ENCODE results near the gene P4HB. TPM values are rescaled to one million over a fixed set of nuclear protein-coding genes. Genes with fewer than 3 reads are reported as not detected.

P4HB gene
- total and polyA plus RNA-seq, 10 of the 15 experiments (the other 5 are each of a cell fraction or from before 2014, with no cell fraction given) = 4.7 to 549 (median 361) TPM

- TF ChIP-seq CHD2 (IDR thresholded peaks at IDR 0.05; ENCODE audit: borderline replicate concordance, low read depth, low read length) = 0 out of 2 replicates have a peak, but pooled peaks have one; percentile 21
- 0 out of 2 replicates have a peak, but pooled peaks have one; percentile 31 for TF ChIP-seq MXI1 (IDR thresholded peaks at IDR 0.05; ENCODE audit: low read depth, low read length)
These were observed 9.1 kb upstream of the P4HB start (continued) for GRCh38 chr17:81869221-81870130.

GRCh38 chr17:81868674-81869220 is 8.4 kb upstream of the P4HB start:
- ATAC-seq (no peak), DNase-seq (ENCODE audit: low read depth, low spot score) (no peak), FAIRE-seq (no peak)
- Histone ChIP-seq H3K27ac (ENCODE audit: control insufficient read depth, insufficient read depth) (no peak overlapping the region), H3K36me3 (ENCODE audit: control insufficient read depth in 2 of 2, insufficient read depth in 2 of 2, low read length in 1 of 2) (peaks cover 3 to 24% of the 10 kb centered on the region in 2 experiments; a peak in 3 of 4 replicates), H3K9me3 (replicated peaks; ENCODE audit: control insufficient read depth, insufficient read depth, low read length) (no peaks in the 10 kb centered on the region), H3K4me3 (peak overlapping the region; percentile 95), H3K4me1 (ENCODE audit: control insufficient read depth, insufficient read depth, low read length) (0 out of 2 replicates have a peak, but pooled peaks cover 8% of the 10 kb centered on the region), H4K20me1 (ENCODE audit: control insufficient read depth, insufficient read depth) (0 out of 2 replicates have a peak, but pooled peaks cover 3% of the 10 kb centered on the region), H2AFZ (ENCODE audit: control insufficient read depth, low read depth, low read length) (no peak overlapping the region), H3K27me3 (replicated peaks in 1 of 2; ENCODE audit: control insufficient read depth in 2 of 2, insufficient read depth in 2 of 2, low read length in 1 of 2) (no peaks in the 10 kb centered on the region), H3K4me2 (ENCODE audit: control insufficient read depth, insufficient read depth) (peak overlapping the region; percentile 81; the same call in 1 of the 2 replicates), H3K9ac (ENCODE audit: control insufficient read depth, insufficient read depth, low read length) (no peak overlapping the region), H3K79me2 (ENCODE audit: control insufficient read depth, insufficient read depth, low read length) (peaks cover 60% of the 10 kb centered on the region)
- CTCF ChIA-PET = interaction anchor here (0.9 to 2.5 kb wide), 12 partner anchors 8 to 169 kb away, joined by 3 to 10 read pairs (median 4); partner anchors contain the start of genes DCXR and P4HB
- intact Hi-C loops (cut with micrococcal nuclease; ENCODE audit: unreplicated experiment) (no loop called here), in situ Hi-C loops (cut with MboI) (no loop called here)
- SMC1A ChIA-PET (ENCODE audit: uncharacterized antibody, unreplicated experiment) = interaction anchor here (1.6 to 1.7 kb wide), 2 partner anchors 7 to 25 kb away, joined by 5 to 7 read pairs; no protein-coding TSS in a partner anchor
- WGBS (ENCODE audit: insufficient coverage, insufficient replicate concordance, low lambda C conversion rate, missing lambda C conversion rate) = 73% methylated on average over 20 of the region's 30 CpGs
- POLR2A ChIA-PET = interaction anchor here (0.7 to 3.5 kb wide), 5 partner anchors 10 to 56 kb away, joined by 3 to 26 read pairs (median 10); partner anchors contain the start of genes ALYREF and ANAPC11
- RAD21 ChIA-PET (ENCODE audit: unreplicated experiment) = interaction anchor here (0.9 to 2.1 kb wide), 4 partner anchors 7 to 87 kb away, joined by 3 to 8 read pairs (median 4); no protein-coding TSS in a partner anchor
- TSS peak; percentile 76 for BruUV-seq (replicated peaks)
- TF ChIP-seq GATAD2B (conservative IDR thresholded peaks at IDR 0.05; ENCODE audit: low read depth) (no peak), HDAC6 (IDR thresholded peaks at IDR 0.05; ENCODE audit: unreplicated experiment) (no peak), SUPT20H (IDR thresholded peaks at IDR 0.05; ENCODE audit: borderline replicate concordance, control insufficient read depth, low read depth, low read length) (no peak), POLR2AphosphoS5 (IDR thresholded peaks at IDR 0.05; ENCODE audit: low read length) (peak; percentile 51), ZNF274 (IDR thresholded peaks at IDR 0.05; ENCODE audit: insufficient read depth, insufficient read length) (no peak), ZNF622 (IDR thresholded peaks at IDR 0.05) (no peak), MEF2B (IDR thresholded peaks at IDR 0.05; ENCODE audit: partially characterized antibody, poor library complexity, severe bottlenecking) (no peak), PBX3 (IDR thresholded peaks at IDR 0.05; ENCODE audit: insufficient replicate concordance, low read depth, low read length) (peak; percentile 53), LARP7 (IDR thresholded peaks at IDR 0.05) (no peak), CREB1 (IDR thresholded peaks at IDR 0.05; ENCODE audit: low read depth) (no peak), ATF2 (IDR thresholded peaks at IDR 0.05; ENCODE audit: low read length) (no peak), CHD2 (IDR thresholded peaks at IDR 0.05; ENCODE audit: borderline replicate concordance, low read depth, low read length) (no peak), MEF2A (IDR thresholded peaks at IDR 0.05; ENCODE audit: insufficient read depth, low read depth, low read length) (no peak)
